K562 (cell line): ENCODE measurements around the gene USP46.

Source experiments
- CTCF ChIP-seq, 3 experiments: IDR thresholded peaks in 2 of 3; conservative IDR thresholded peaks in 1 of 3; 2 replicates each; pipeline ENCODE4 v1.5.1; 2011 to 2012; ENCODE audit warnings: low read length in 3 of 3, mild to moderate bottlenecking in 3 of 3, control low read depth in 2 of 3, improper control_type of control experiment in 1 of 3, inconsistent platforms in 1 of 3, low read depth in 1 of 3, mixed read lengths in 1 of 3, moderate library complexity in 1 of 3; ENCODE audit not compliant: insufficient read depth in 2 of 3
- E2F6 ChIP-seq, 2 experiments: IDR thresholded peaks; 2 replicates each; pipeline ENCODE4 v1.6.1; 2011; ENCODE audit warnings: borderline replicate concordance in 1 of 2, control low read depth in 1 of 2, low read depth in 1 of 2, low read length in 1 of 2, mild to moderate bottlenecking in 1 of 2, mixed read lengths in 1 of 2, moderate library complexity in 1 of 2; ENCODE audit not compliant: insufficient read depth in 1 of 2, insufficient read length in 1 of 2, poor library complexity in 1 of 2, severe bottlenecking in 1 of 2; ENCODE audit errors: extremely low read depth in 1 of 2
- EP300 ChIP-seq: IDR thresholded peaks from 2 replicates; pipeline ENCODE4 v1.6.1; 2012; ENCODE audit warnings: low read length, improper control_type of control experiment
- JUND ChIP-seq, 2 experiments: IDR thresholded peaks; 2 replicates in 1 of 2; 3 replicates in 1 of 2; pipeline ENCODE4 v1.6.1; 2011; ENCODE audit warnings: borderline replicate concordance in 2 of 2, low read depth in 2 of 2, low read length in 2 of 2, improper control_type of control experiment in 1 of 2, missing biosample characterization in 1 of 2, missing genetic modification characterization in 1 of 2, missing genetic modification reagents in 1 of 2
- MAFK ChIP-seq: IDR thresholded peaks from 2 replicates; pipeline ENCODE4 v1.6.1; 2011; ENCODE audit warnings: low read length, improper control_type of control experiment
- MAX ChIP-seq: sonication (generic); formaldehyde crosslinking; IDR thresholded peaks from 2 replicates; pipeline ENCODE4 v1.9.0; 2022; ENCODE audit warnings: mild to moderate bottlenecking, missing genetic modification reagents
- MTA2 ChIP-seq: fragments of 450-650 bp; IDR thresholded peaks from 2 replicates; pipeline ENCODE4 v1.6.1; 2016; ENCODE audit warnings: low read depth
- MYBL2 ChIP-seq, 2 experiments: fragments of 450-650 bp in 1 of 2; sonication (generic) in 1 of 2; formaldehyde crosslinking in 1 of 2; IDR thresholded peaks; 2 replicates each; pipeline versions ENCODE4 v1.6.1 to v1.8.1; 2017 to 2022; ENCODE audit warnings: borderline replicate concordance in 1 of 2, inconsistent platforms in 1 of 2, low read depth in 1 of 2, mild to moderate bottlenecking in 1 of 2, missing genetic modification reagents in 1 of 2, moderate library complexity in 1 of 2
- POLR2A ChIP-seq: fragments of 450-650 bp; conservative IDR thresholded peaks from 2 replicates; pipeline ENCODE4 v1.6.1; 2016
- POLR2AphosphoS5 ChIP-seq: IDR thresholded peaks from 2 replicates; pipeline ENCODE4 v1.6.1; 2011; ENCODE audit warnings: mild to moderate bottlenecking, low read depth, low read length, moderate library complexity; ENCODE audit not compliant: control insufficient read depth, insufficient read depth
- RNF219 ChIP-seq: fragments of 250-450 bp; sonication (Bioruptor Pico); IDR thresholded peaks from 2 replicates; pipeline ENCODE4 v1.5.0; 2022; ENCODE audit warnings: mild to moderate bottlenecking
- TEAD4 ChIP-seq, 2 experiments: sonication (generic) in 1 of 2; formaldehyde crosslinking in 1 of 2; IDR thresholded peaks; 2 replicates each; pipeline versions ENCODE4 v1.6.1 to v1.8.0; 2012 to 2022; ENCODE audit warnings: borderline replicate concordance in 1 of 2, inconsistent platforms in 1 of 2, low read length in 1 of 2, mild to moderate bottlenecking in 1 of 2, missing genetic modification reagents in 1 of 2
- ZNF217 ChIP-seq: sonication (generic); formaldehyde crosslinking; IDR thresholded peaks from 2 replicates; pipeline ENCODE4 v1.8.0; 2022; ENCODE audit warnings: mild to moderate bottlenecking, missing genetic modification reagents
- ZNF398 ChIP-seq: fragments of 250-450 bp; sonication (Bioruptor Pico); IDR thresholded peaks from 2 replicates; pipeline ENCODE4 v1.8.0; 2021; ENCODE audit warnings: moderate library complexity, mild to moderate bottlenecking, inconsistent platforms

GRCh38 chr4:52550186-52550585 is 108.9 kb downstream of the USP46 start:
- TF ChIP-seq MYBL2 (IDR thresholded peaks at IDR 0.05; ENCODE audit: low read depth) (no peak), MYBL2 (CRISPR knock-in tag; IDR thresholded peaks at IDR 0.05; ENCODE audit: borderline replicate concordance) (no peak), MAFK (no peak), TEAD4 (IDR thresholded peaks at IDR 0.05; ENCODE audit: low read length) (no peak), TEAD4 (CRISPR knock-in tag; IDR thresholded peaks at IDR 0.05; ENCODE audit: borderline replicate concordance) (no peak), MAX (CRISPR knock-in tag) (no peak), EP300 (no peak), CTCF (IDR thresholded peaks at IDR 0.05 in 2 of 3, conservative IDR thresholded peaks at IDR 0.05 in 1 of 3; ENCODE audit: insufficient read depth in 2 of 3, low read depth in 1 of 3, low read length in 3 of 3) (no peak), JUND (IDR thresholded peaks at IDR 0.05; ENCODE audit: borderline replicate concordance, low read depth, low read length) (no peak), JUND (tag; IDR thresholded peaks at IDR 0.05; ENCODE audit: borderline replicate concordance, low read depth, low read length) (no peak), E2F6 (IDR thresholded peaks at IDR 0.05; ENCODE audit: borderline replicate concordance in 1 of 2, extremely low read depth in 1 of 2, insufficient read depth in 1 of 2, insufficient read length in 1 of 2, low read depth in 1 of 2, low read length in 1 of 2, poor library complexity in 1 of 2, severe bottlenecking in 1 of 2) (no peak), RNF219 (CRISPR knock-in tag) (no peak), ZNF398 (CRISPR knock-in tag) (no peak), POLR2AphosphoS5 (no peak), MTA2 (no peak), POLR2A (no peak), ZNF217 (CRISPR knock-in tag) (no peak)
